ENCODE measurements around the gene FHIT. TPM values are rescaled to one million over a fixed set of nuclear protein-coding genes. Genes with fewer than 3 reads are reported as not detected.

The FHIT gene
- total and polyA plus RNA-seq, 7 donors: 2.4 to 10.2 (median 6.1) TPM

GRCh38 chr3:59798372-59799086, 1452.7 kb downstream of the FHIT start:
- Histone ChIP-seq H3K4me1 (no peaks in the 10 kb centered on the region), H3K4me3 (no peak overlapping the region), H3K36me3 (no peaks in the 10 kb centered on the region), H3K27me3 (no peaks in the 10 kb centered on the region), H3K9me3 (no peaks in the 10 kb centered on the region), H3K27ac (no peak overlapping the region)
- DNase-seq: no peak
- TF ChIP-seq CTCF (IDR thresholded peaks at IDR 0.05): no peak
- TF ChIP-seq EP300 (IDR thresholded peaks at IDR 0.05): no peak
- no peak for TF ChIP-seq POLR2AphosphoS5 (IDR thresholded peaks at IDR 0.05)
- no peak for TF ChIP-seq POLR2A (IDR thresholded peaks at IDR 0.05)
- 91 to 92% methylated on average over 6 of the region's 6 CpGs for WGBS, 2 donors
- intact Hi-C loops (cut with DNase I): no loop called here

- Histone ChIP-seq H3K9me3 (no peaks in the 10 kb centered on the region), H3K36me3 (no peaks in the 10 kb centered on the region), H3K27me3 (no peaks in the 10 kb centered on the region), H3K27ac (no peak overlapping the region), H3K4me1 (no peaks in the 10 kb centered on the region), H3K4me3 (no peak overlapping the region)
- no peak for TF ChIP-seq CTCF (IDR thresholded peaks at IDR 0.05)
- TF ChIP-seq POLR2A (IDR thresholded peaks at IDR 0.05): no peak
- no peak for TF ChIP-seq EP300 (IDR thresholded peaks at IDR 0.05)
- no peak for TF ChIP-seq POLR2AphosphoS5 (IDR thresholded peaks at IDR 0.05)
- DNase-seq: no peak
- WGBS, 2 donors: 95% methylated on average over 5 of the region's 5 CpGs
- intact Hi-C loops (cut with DNase I): no loop called here
These were observed 1453.7 kb downstream of the FHIT start for GRCh38 chr3:59797533-59797932.

GRCh38 chr3:59796456-59796855, 1454.8 kb downstream of the FHIT start:
- intact Hi-C loops (cut with DNase I): no loop called here
- H3K4me1 ChIP-seq: no peaks in the 10 kb centered on the region
- TF ChIP-seq EP300 (IDR thresholded peaks at IDR 0.05) (no peak), CTCF (IDR thresholded peaks at IDR 0.05) (no peak), POLR2A (IDR thresholded peaks at IDR 0.05) (no peak), POLR2AphosphoS5 (IDR thresholded peaks at IDR 0.05) (no peak)
- H3K4me3 ChIP-seq: no peak overlapping the region
- WGBS, 2 donors: 84% methylated on average over 2 of the region's 2 CpGs
- no peaks in the 10 kb centered on the region for H3K27me3 ChIP-seq
- H3K27ac ChIP-seq: no peak overlapping the region
- no peaks in the 10 kb centered on the region for H3K36me3 ChIP-seq
- DNase-seq: no peak
- no peaks in the 10 kb centered on the region for H3K9me3 ChIP-seq

- H3K27ac ChIP-seq: no peak overlapping the region
- H3K36me3 ChIP-seq: no peaks in the 10 kb centered on the region
- no peak overlapping the region for H3K4me3 ChIP-seq
- no peak for DNase-seq
- 94 to 96% methylated on average over 7 of the region's 7 CpGs for WGBS, 2 donors
- H3K4me1 ChIP-seq: no peaks in the 10 kb centered on the region
- no peaks in the 10 kb centered on the region for H3K9me3 ChIP-seq
- no peaks in the 10 kb centered on the region for H3K27me3 ChIP-seq
- intact Hi-C loops (cut with DNase I): no loop called here
- TF ChIP-seq POLR2A (IDR thresholded peaks at IDR 0.05) (no peak), POLR2AphosphoS5 (IDR thresholded peaks at IDR 0.05) (no peak), EP300 (IDR thresholded peaks at IDR 0.05) (no peak), CTCF (IDR thresholded peaks at IDR 0.05) (no peak)
These were observed 1455.5 kb downstream of the FHIT start for GRCh38 chr3:59795756-59796155.

GRCh38 chr3:59793976-59794375, 1457.3 kb downstream of the FHIT start:
- DNase-seq: no peak
- Histone ChIP-seq H3K27me3 (no peaks in the 10 kb centered on the region), H3K9me3 (no peaks in the 10 kb centered on the region), H3K27ac (no peak overlapping the region), H3K4me3 (no peak overlapping the region), H3K4me1 (no peaks in the 10 kb centered on the region), H3K36me3 (no peaks in the 10 kb centered on the region)
- intact Hi-C loops (cut with DNase I): no loop called here
- WGBS, 2 donors: 86 to 90% methylated on average over 12 of the region's 12 CpGs
- no peak for TF ChIP-seq EP300 (IDR thresholded peaks at IDR 0.05)
- no peak for TF ChIP-seq POLR2A (IDR thresholded peaks at IDR 0.05)
